Smooth muscle cell (in vitro differentiated cells): Measurements from ENCODE around the gene PDE3B. TPM values are rescaled to one million over a fixed set of nuclear protein-coding genes. Genes with fewer than 3 reads are reported as not detected.

Experiments
- DNase-seq: peaks from one replicate; lab custom pipeline; 2025; ENCODE audit not compliant: unreplicated experiment; lab: John Stamatoyannopoulos, UW
- H2AFZ ChIP-seq: fragments of 200-600 bp; sonication (generic); 2 replicates; pipeline ENCODE4 v1.6.0; 2016; ENCODE audit warnings: antibody characterized with exemption, low read depth, mild to moderate bottlenecking
- H3F3A ChIP-seq: fragments of 200-600 bp; sonication (generic); 2 replicates; pipeline ENCODE4 v1.6.0; 2017; ENCODE audit warnings: antibody characterized with exemption, low read depth
- H3K27ac ChIP-seq: fragments of 200-600 bp; sonication (generic); 2 replicates; pipeline ENCODE4 v1.5.1; 2016; ENCODE audit warnings: low read depth, mild to moderate bottlenecking
- H3K27me3 ChIP-seq: fragments of 200-600 bp; sonication (generic); 2 replicates; pipeline ENCODE4 v1.6.1; 2016; ENCODE audit warnings: low read depth, mild to moderate bottlenecking
- H3K36me3 ChIP-seq: fragments of 200-600 bp; sonication (generic); 2 replicates; pipeline ENCODE4 v1.5.1; 2016; ENCODE audit warnings: low read depth
- H3K4me1 ChIP-seq: fragments of 200-600 bp; sonication (generic); 2 replicates; pipeline ENCODE4 v1.5.1; 2016; ENCODE audit warnings: low read depth
- H3K4me2 ChIP-seq: fragments of 200-600 bp; sonication (generic); 2 replicates; pipeline ENCODE4 v1.6.0; 2016; ENCODE audit warnings: mild to moderate bottlenecking
- H3K4me3 ChIP-seq: fragments of 200-600 bp; sonication (generic); 2 replicates; pipeline ENCODE4 v1.5.1; 2016; ENCODE audit warnings: mild to moderate bottlenecking
- H3K79me2 ChIP-seq: fragments of 200-600 bp; sonication (generic); 2 replicates; pipeline ENCODE4 v1.6.0; 2016; ENCODE audit warnings: low read depth, mild to moderate bottlenecking
- H3K9ac ChIP-seq: fragments of 200-600 bp; sonication (generic); 2 replicates; pipeline ENCODE4 v1.6.0; 2016; ENCODE audit warnings: low read depth
- H3K9me3 ChIP-seq: fragments of 200-600 bp; sonication (generic); replicated peaks from 2 replicates; pipeline ENCODE4 v1.5.1; 2016; ENCODE audit warnings: low read depth
- H4K20me1 ChIP-seq: fragments of 200-600 bp; sonication (generic); 2 replicates; pipeline ENCODE4 v1.6.0; 2016; ENCODE audit warnings: low read depth
- WGBS: methylation state at CpG from one replicate; pipeline ENCODE4 v1.1.7; 2016; ENCODE audit warnings: low lambda C conversion rate; 5-methylcytosine and 5-hydroxymethylcytosine counted together
- polyA plus RNA-seq: library from polyadenylated mRNA; unstranded; fragments of >200 nt; fragmentation: Nextera tagmentation; extraction: Ambion mirVana; gene quantifications from 2 replicates; pipeline ENCODE4 v1.2.1, GENCODE V29; 2016
- total RNA-seq: library from RNA; depleted of rRNA; stranded (reverse); fragments of >200 nt; gene quantifications from 2 replicates; pipeline ENCODE4 v1.2.3, GENCODE V29; 2014
- TF ChIP-seq, protein P1 (sequence below): fragments of 200-600 bp; sonication (generic); IDR thresholded peaks from 2 replicates; pipeline ENCODE4 v1.5.1; 2017; ENCODE audit warnings: borderline replicate concordance, mild to moderate bottlenecking, antibody characterized with exemption; ENCODE audit not compliant: insufficient read depth, poor library complexity, severe bottlenecking

PDE3B gene
- total and polyA plus RNA-seq, 2 experiments from 2014 or later: 1.7 to 1.8 TPM

DNA sequence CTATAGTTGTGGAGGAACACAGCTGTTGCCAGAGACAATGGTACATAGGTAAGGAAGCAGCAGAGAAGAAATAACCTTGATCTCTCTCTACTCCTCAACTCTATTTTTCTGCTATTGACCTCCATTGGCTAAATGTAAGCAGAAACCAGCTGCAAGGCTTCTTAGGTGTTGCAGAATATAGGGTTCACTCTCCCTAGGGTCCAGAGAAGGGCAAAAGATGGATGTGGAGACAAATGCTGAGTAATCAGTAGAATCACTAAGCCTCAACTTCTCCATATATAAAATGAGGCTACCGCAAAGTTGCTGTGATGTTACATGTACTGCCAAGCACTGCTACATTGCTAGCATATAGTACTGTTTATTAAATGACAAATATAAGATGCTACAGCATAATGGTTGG lies 120.6 kb downstream of the PDE3B start:
- no peak for DNase-seq
- TF ChIP-seq, protein P1, sequence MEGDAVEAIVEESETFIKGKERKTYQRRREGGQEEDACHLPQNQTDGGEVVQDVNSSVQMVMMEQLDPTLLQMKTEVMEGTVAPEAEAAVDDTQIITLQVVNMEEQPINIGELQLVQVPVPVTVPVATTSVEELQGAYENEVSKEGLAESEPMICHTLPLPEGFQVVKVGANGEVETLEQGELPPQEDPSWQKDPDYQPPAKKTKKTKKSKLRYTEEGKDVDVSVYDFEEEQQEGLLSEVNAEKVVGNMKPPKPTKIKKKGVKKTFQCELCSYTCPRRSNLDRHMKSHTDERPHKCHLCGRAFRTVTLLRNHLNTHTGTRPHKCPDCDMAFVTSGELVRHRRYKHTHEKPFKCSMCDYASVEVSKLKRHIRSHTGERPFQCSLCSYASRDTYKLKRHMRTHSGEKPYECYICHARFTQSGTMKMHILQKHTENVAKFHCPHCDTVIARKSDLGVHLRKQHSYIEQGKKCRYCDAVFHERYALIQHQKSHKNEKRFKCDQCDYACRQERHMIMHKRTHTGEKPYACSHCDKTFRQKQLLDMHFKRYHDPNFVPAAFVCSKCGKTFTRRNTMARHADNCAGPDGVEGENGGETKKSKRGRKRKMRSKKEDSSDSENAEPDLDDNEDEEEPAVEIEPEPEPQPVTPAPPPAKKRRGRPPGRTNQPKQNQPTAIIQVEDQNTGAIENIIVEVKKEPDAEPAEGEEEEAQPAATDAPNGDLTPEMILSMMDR: no peak
- Histone ChIP-seq H4K20me1 (no peaks in the 10 kb centered on the region), H3K27me3 (no peaks in the 10 kb centered on the region), H3F3A (no peaks in the 10 kb centered on the region), H3K9me3 (no peaks in the 10 kb centered on the region), H3K4me1 (no peaks in the 10 kb centered on the region), H3K79me2 (no peaks in the 10 kb centered on the region), H3K4me3 (no peak overlapping the region), H3K36me3 (no peaks in the 10 kb centered on the region), H3K9ac (no peak overlapping the region), H3K4me2 (no peak overlapping the region), H2AFZ (no peak overlapping the region), H3K27ac (no peak overlapping the region)
- 100% methylated on average over 1 of the region's 1 CpG for WGBS

DNA sequence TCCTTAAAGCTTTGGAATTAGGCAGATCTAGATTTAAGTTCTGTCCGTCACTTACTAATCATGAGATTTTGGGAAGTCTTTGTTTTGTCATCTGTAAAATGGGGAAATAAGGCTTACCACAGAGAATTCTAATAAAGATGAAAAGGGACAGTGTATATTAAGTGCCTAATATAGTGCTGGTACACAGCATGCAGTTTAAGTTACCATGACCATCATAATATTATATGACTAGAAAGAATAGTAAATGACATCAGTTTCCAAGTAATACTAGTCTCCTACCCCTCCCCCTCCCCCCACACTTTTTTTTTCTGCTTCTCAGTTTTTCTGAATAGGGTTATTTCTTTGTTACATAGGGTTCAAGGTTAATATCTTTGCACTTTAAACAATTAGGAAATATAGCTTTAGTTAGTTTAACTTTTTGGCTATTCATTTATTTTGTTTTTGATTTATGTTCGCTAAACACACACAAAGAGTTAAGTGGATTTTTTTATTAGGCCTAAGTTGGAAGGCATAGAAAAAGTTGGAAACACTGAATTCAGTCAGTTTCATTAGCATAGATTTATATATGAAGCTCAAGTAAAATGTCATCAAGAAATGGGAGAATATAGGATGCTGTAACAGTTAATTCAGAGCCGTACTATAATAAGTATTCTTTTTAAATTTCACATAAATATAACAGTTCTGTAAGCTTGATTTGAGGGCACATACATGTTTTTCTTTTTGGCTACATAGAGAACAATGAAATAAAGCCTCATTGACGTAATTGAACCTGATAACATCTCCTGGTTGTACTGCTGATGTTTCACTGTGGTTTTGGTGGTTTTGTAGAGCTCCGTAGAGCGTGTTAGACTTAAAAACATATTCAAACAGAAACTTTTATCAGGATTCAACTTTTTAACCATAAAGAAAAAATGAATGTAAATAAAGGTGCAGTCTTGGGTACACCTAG lies 121.2 kb downstream of the PDE3B start:
- H3K4me1 ChIP-seq: no peaks in the 10 kb centered on the region
- no peak for DNase-seq
- no peak overlapping the region for H2AFZ ChIP-seq
- 63% methylated on average over 6 of the region's 6 CpGs for WGBS
- H4K20me1 ChIP-seq: no peaks in the 10 kb centered on the region
- H3K27ac ChIP-seq: no peak overlapping the region
- H3K27me3 ChIP-seq: no peaks in the 10 kb centered on the region
- H3K9me3 ChIP-seq: no peaks in the 10 kb centered on the region
- no peak overlapping the region for H3K9ac ChIP-seq
- TF ChIP-seq, protein P1: no peak
- H3F3A ChIP-seq: no peaks in the 10 kb centered on the region
- no peaks in the 10 kb centered on the region for H3K36me3 ChIP-seq
- no peak overlapping the region for H3K4me3 ChIP-seq
- H3K4me2 ChIP-seq: peak overlapping the region; percentile 21
- H3K79me2 ChIP-seq: no peaks in the 10 kb centered on the region

DNA sequence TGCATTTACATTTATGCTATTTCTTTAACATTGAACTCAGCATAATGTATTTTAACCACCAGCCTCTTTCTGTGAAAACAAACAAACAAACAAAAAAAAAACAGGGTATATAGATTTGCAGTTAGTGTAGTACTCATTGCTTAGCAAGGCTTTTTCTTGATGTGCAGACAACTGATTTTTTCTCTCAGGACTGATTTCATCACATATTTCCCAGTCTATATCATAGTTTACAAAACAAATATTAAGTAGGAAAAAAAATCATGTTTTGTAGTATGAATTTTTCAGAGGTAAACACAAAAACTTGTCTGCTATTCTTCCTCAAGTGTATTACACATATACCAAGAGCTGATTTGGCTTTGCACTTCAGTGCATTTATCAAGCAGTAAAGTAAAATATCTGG lies 123.0 kb downstream of the PDE3B start:
- Histone ChIP-seq H4K20me1 (no peaks in the 10 kb centered on the region), H3K9ac (no peak overlapping the region), H3K4me2 (no peak overlapping the region), H3K4me3 (no peak overlapping the region), H3F3A (no peaks in the 10 kb centered on the region), H3K4me1 (no peaks in the 10 kb centered on the region), H3K27me3 (no peaks in the 10 kb centered on the region), H3K27ac (no peak overlapping the region), H3K9me3 (no peaks in the 10 kb centered on the region), H3K36me3 (no peaks in the 10 kb centered on the region), H2AFZ (no peak overlapping the region), H3K79me2 (no peaks in the 10 kb centered on the region)
- TF ChIP-seq, protein P1: no peak
- DNase-seq: no peak
